HL-60 (cell line): ENCODE results near the gene PCED1B.

Experiments used
- DNase-seq, 2 experiments: peaks; one replicate each; pipeline ENCODE4 v3.0.0-alpha.2; 2010 to 2020; ENCODE audit warnings: low read depth in 1 of 2, low spot score in 1 of 2
- H3K27ac ChIP-seq: fragments of 250-450 bp; sonication (Bioruptor Pico); replicated peaks from 2 replicates; pipeline ENCODE4 v1.5.1; 2020; ENCODE audit warnings: mild to moderate bottlenecking, moderate library complexity
- H3K27me3 ChIP-seq: fragments of 250-450 bp; sonication (Bioruptor Pico); 2 replicates; pipeline ENCODE4 v1.5.1; 2021; ENCODE audit warnings: mild to moderate bottlenecking, moderate library complexity; ENCODE audit not compliant: insufficient read depth, poor library complexity, severe bottlenecking
- H3K4me3 ChIP-seq: replicated peaks from 2 replicates; pipeline ENCODE4 v1.5.1; 2011; ENCODE audit warnings: mild to moderate bottlenecking, control low read depth, low read length; ENCODE audit not compliant: insufficient read depth
- GABPA ChIP-seq: IDR thresholded peaks from 2 replicates; pipeline ENCODE4 v1.6.1; 2012; ENCODE audit warnings: low read depth
- POLR2AphosphoS5 ChIP-seq: IDR thresholded peaks from 2 replicates; pipeline ENCODE4 v1.6.1; 2012; ENCODE audit warnings: low read depth
- SPI1 ChIP-seq: IDR thresholded peaks from 2 replicates; pipeline ENCODE4 v1.6.1; 2012; ENCODE audit warnings: low read depth, mild to moderate bottlenecking, borderline replicate concordance
- TF ChIP-seq, protein P1 (sequence below): IDR thresholded peaks from 2 replicates; pipeline ENCODE4 v1.6.1; 2012; ENCODE audit warnings: low read depth; ENCODE audit not compliant: insufficient replicate concordance
- TF ChIP-seq, protein P2 (sequence below): IDR thresholded peaks from one replicate; pipeline ENCODE4 v1.5.1; 2011; ENCODE audit warnings: low read length, control low read depth, inconsistent platforms; ENCODE audit not compliant: insufficient read depth

Gene PCED1B

DNA sequence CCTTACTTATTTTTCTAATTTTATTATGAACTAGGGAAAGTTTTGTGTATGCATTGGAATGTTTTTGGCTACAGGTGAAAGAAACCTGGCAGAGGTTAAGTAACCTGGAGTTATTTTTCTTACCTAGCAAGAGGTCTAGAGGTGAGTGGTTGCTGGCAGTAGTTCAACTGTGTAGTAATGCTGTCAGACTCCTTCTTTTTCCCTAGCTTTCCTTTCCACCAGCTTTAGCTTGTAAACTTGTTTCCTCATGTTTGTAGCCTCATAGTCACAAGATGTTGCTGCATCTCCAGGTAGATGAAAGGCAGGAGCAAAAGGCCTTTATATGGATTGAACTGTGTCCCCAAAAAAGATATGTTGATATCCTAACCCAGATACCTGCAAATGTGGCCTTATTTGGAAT, 105.4 kb downstream of the PCED1B start:
- TF ChIP-seq, protein P1, sequence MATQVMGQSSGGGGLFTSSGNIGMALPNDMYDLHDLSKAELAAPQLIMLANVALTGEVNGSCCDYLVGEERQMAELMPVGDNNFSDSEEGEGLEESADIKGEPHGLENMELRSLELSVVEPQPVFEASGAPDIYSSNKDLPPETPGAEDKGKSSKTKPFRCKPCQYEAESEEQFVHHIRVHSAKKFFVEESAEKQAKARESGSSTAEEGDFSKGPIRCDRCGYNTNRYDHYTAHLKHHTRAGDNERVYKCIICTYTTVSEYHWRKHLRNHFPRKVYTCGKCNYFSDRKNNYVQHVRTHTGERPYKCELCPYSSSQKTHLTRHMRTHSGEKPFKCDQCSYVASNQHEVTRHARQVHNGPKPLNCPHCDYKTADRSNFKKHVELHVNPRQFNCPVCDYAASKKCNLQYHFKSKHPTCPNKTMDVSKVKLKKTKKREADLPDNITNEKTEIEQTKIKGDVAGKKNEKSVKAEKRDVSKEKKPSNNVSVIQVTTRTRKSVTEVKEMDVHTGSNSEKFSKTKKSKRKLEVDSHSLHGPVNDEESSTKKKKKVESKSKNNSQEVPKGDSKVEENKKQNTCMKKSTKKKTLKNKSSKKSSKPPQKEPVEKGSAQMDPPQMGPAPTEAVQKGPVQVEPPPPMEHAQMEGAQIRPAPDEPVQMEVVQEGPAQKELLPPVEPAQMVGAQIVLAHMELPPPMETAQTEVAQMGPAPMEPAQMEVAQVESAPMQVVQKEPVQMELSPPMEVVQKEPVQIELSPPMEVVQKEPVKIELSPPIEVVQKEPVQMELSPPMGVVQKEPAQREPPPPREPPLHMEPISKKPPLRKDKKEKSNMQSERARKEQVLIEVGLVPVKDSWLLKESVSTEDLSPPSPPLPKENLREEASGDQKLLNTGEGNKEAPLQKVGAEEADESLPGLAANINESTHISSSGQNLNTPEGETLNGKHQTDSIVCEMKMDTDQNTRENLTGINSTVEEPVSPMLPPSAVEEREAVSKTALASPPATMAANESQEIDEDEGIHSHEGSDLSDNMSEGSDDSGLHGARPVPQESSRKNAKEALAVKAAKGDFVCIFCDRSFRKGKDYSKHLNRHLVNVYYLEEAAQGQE = no peak
- TF ChIP-seq, protein P2, sequence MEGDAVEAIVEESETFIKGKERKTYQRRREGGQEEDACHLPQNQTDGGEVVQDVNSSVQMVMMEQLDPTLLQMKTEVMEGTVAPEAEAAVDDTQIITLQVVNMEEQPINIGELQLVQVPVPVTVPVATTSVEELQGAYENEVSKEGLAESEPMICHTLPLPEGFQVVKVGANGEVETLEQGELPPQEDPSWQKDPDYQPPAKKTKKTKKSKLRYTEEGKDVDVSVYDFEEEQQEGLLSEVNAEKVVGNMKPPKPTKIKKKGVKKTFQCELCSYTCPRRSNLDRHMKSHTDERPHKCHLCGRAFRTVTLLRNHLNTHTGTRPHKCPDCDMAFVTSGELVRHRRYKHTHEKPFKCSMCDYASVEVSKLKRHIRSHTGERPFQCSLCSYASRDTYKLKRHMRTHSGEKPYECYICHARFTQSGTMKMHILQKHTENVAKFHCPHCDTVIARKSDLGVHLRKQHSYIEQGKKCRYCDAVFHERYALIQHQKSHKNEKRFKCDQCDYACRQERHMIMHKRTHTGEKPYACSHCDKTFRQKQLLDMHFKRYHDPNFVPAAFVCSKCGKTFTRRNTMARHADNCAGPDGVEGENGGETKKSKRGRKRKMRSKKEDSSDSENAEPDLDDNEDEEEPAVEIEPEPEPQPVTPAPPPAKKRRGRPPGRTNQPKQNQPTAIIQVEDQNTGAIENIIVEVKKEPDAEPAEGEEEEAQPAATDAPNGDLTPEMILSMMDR = no peak
- no peak for TF ChIP-seq POLR2AphosphoS5
- no peak for TF ChIP-seq GABPA
- TF ChIP-seq SPI1 = no peak
- Histone ChIP-seq H3K27ac (no peak overlapping the region), H3K4me3 (no peak overlapping the region), H3K27me3 (no peaks in the 10 kb centered on the region)
- no peak for DNase-seq

DNA sequence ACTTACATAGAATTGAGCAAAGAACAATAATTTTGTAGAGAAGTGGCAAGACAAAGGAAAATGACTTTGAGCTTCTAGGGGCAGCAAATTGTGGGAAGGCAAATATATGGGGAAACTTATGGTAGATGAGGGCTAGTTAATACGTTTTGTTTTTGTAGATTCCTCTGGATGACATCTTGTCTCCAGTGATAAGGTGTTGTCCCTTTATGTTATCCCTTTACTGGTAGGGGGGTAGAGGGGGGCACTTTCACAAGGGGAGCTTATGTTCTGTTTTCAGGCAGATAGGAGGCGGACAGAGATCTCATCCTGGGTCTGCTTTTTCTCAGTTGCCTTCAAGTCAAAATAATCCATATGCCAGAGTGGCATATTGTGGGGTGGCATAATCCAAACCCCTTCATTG, 106.8 kb downstream of the PCED1B start:
- no peak for DNase-seq
- TF ChIP-seq GABPA = no peak
- Histone ChIP-seq H3K27ac (no peak overlapping the region), H3K27me3 (no peaks in the 10 kb centered on the region), H3K4me3 (no peak overlapping the region)

DNA sequence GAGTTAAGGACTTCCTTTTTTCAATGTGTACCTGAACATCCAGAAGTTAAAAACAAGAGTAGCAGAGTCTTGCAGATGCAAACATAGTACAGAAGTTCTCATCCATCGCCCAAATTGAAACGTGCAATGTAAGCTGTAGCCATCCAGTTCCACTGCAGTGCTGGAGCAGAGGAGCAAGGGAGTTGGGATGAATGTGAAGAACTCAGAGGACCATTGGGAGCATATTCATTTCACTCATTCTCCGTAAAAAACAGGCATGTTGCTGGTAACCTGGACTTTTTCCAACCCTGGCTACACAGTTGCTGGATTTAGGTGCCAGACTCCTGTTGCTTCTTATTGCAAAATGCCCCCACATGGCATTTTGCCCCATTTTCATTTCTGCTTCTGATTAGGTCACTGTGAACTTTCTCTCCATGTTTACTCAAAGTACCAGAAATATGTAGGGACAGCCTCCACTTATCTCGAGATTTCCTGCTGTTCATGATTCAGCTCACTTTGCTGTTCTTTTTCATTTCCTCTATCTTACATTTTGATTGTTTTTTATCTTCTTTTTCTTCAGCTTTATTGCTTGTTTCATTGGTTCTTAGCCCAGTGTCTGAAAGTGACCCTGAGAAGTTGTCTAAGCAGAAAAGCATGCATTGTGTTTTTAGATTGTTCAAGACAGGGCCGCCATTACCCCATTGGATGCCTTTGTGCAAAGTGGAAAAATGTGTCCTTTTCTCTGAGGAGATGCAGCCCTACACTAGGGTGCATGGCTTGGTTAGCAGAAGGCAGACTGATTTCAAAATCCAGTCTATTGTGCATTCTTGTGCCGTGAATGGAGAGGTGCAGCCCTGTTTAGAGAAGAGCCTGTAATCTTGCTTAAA, 109.4 kb downstream of the PCED1B start:
- no peak for DNase-seq
- H3K27me3 ChIP-seq = no peaks in the 10 kb centered on the region
- TF ChIP-seq, protein P2 = no peak
- peak; percentile 16; the same call in 1 of the 2 replicates for TF ChIP-seq SPI1
- H3K4me3 ChIP-seq = no peak overlapping the region
- no peak overlapping the region for H3K27ac ChIP-seq

DNA sequence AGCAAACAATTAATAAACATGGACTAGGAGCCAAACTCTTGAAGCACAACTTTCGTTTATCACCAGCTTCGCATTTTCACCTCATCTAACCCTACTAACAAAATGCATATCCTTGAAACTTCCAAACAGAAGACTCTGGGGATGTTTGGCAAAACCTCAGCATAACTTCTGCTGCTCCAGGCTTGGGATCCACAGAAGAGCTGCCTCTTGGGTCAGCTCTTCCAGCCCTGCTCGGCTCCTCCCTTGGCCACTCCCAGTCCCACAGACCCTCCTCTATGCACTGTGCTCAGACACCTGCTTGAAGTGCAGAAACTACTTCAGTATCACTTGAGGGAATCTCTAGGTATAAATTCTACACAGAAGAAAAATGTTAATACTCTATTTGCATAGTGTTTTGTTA, 110.3 kb downstream of the PCED1B start:
- Histone ChIP-seq H3K4me3 (no peak overlapping the region), H3K27ac (no peak overlapping the region), H3K27me3 (no peaks in the 10 kb centered on the region)
- no peak for DNase-seq
- TF ChIP-seq, protein P2 = no peak
- TF ChIP-seq POLR2AphosphoS5 = no peak
- TF ChIP-seq, protein P1 = no peak
- no peak for TF ChIP-seq SPI1
- no peak for TF ChIP-seq GABPA
